Measurements from ENCODE around the gene EBNA1BP2. TPM values are rescaled to one million over a fixed set of nuclear protein-coding genes. Genes with fewer than 3 reads are reported as not detected.

The EBNA1BP2 gene
- total RNA-seq, 2 experiments from 2014 or later = 115 TPM

DNA sequence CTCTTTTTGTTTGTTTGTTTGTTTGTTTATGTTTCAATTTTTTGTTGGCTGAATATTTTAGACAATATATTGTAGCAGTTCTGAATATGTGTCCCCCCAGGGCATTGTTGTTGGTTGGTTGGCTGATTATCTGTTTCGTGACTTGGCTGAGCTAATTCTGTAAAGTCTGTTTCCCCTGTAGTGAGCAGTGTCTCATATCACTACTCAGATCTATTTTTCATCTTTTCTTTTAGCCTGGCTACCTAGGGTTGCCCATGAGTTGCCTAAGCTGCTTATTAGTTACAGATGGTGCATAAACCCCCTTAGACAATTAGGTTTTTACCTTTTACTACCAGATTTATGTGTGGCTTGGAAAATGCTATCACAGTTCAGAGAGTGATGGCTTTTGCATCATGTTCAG is 32.3 kb upstream of the EBNA1BP2 start:
- H3K4me3 Mint-ChIP-seq = no peak overlapping the region
- no peaks in the 10 kb centered on the region for H3K4me1 Mint-ChIP-seq (ENCODE audit: low read depth)
- POLR2A ChIA-PET = no interaction called here
- no peak overlapping the region for H3K27ac Mint-ChIP-seq
- ATAC-seq (no peak), DNase-seq (no peak)
- H3K27me3 Mint-ChIP-seq = peaks cover 6% of the 10 kb centered on the region
- intact Hi-C loops (cut with micrococcal nuclease) = no loop called here
- no peaks in the 10 kb centered on the region for H3K36me3 Mint-ChIP-seq (ENCODE audit: low read depth)
- TF ChIP-seq, protein P1, sequence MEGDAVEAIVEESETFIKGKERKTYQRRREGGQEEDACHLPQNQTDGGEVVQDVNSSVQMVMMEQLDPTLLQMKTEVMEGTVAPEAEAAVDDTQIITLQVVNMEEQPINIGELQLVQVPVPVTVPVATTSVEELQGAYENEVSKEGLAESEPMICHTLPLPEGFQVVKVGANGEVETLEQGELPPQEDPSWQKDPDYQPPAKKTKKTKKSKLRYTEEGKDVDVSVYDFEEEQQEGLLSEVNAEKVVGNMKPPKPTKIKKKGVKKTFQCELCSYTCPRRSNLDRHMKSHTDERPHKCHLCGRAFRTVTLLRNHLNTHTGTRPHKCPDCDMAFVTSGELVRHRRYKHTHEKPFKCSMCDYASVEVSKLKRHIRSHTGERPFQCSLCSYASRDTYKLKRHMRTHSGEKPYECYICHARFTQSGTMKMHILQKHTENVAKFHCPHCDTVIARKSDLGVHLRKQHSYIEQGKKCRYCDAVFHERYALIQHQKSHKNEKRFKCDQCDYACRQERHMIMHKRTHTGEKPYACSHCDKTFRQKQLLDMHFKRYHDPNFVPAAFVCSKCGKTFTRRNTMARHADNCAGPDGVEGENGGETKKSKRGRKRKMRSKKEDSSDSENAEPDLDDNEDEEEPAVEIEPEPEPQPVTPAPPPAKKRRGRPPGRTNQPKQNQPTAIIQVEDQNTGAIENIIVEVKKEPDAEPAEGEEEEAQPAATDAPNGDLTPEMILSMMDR (IDR thresholded peaks at IDR 0.05) = no peak
- CTCF ChIA-PET = no interaction called here
- peaks cover 4% of the 10 kb centered on the region for H3K9me3 Mint-ChIP-seq

DNA sequence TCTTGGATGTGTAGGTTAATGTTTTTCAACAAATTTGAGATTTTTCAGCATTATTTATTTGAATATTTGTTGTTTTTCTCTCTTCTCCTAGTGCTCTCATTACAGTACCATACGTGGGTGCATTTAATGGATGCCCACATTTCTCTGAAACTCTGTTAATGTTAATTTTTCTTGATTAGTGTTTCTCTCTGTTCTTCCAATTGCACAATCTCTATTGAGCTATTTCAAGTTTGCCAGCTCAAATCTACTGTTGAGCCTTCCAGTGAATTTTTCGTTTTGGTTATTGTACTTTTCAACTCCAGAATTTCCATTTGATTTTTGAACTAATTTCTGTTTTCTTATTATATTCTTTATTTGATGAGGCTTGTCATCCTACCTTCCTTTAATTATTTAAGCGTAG is 31.8 kb upstream of the EBNA1BP2 start:
- POLR2A ChIA-PET = no interaction called here

DNA sequence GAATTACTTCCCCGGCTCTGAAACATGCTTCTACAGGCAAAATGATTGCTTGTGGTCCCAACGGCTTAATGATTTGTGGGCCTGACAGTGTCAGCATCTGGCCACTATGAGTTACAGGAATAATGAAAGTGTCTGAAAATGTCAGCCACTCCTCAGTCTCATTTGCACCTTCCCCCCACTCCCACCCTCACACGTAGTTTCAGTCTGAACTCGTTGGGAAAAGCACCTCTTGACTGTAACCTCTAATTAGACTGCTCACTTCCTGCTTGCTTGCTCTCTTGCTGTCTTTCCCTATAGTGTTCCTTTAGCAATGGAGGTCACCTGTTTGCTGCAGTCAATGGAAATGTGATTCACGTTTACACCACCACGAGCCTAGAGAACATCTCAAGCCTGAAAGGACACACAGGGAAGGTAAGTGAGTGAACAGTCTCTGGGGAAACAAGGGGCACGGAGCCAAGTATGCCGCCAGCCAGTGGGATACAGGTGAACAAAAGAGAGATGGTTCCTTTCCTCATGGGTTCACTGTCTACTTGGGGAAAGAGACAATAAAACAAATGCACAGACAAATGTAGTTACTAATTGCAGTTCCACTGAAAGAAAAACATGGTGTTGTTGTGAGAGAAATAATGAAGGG is 27.1 kb upstream of the EBNA1BP2 start:
- ChIA-PET CTCF (no interaction called here), POLR2A (no interaction called here)
- DNase-seq = peak; percentile 37
- Mint-ChIP-seq H3K4me3 (no peak overlapping the region), H3K36me3 (ENCODE audit: low read depth) (peaks cover 3% of the 10 kb centered on the region), H3K9me3 (peaks cover 7% of the 10 kb centered on the region), H3K4me1 (ENCODE audit: low read depth) (no peaks in the 10 kb centered on the region), H3K27me3 (peaks cover 4% of the 10 kb centered on the region), H3K27ac (no peak overlapping the region)
- intact Hi-C loops (cut with micrococcal nuclease) = no loop called here
- TF ChIP-seq, protein P1 (IDR thresholded peaks at IDR 0.05) = no peak
- peak; percentile 66 for ATAC-seq

More for the DNA sequence above, 31.8 kb upstream of the EBNA1BP2 start:
- Mint-ChIP-seq H3K27me3 (peaks cover 6% of the 10 kb centered on the region), H3K4me3 (no peak overlapping the region), H3K9me3 (peaks cover 4% of the 10 kb centered on the region), H3K27ac (no peak overlapping the region), H3K36me3 (ENCODE audit: low read depth) (no peaks in the 10 kb centered on the region), H3K4me1 (ENCODE audit: low read depth) (no peaks in the 10 kb centered on the region)
- no peak for DNase-seq
- intact Hi-C loops (cut with micrococcal nuclease) = no loop called here
- TF ChIP-seq, protein P1 (IDR thresholded peaks at IDR 0.05) = no peak
- no peak for ATAC-seq
- CTCF ChIA-PET = no interaction called here

DNA sequence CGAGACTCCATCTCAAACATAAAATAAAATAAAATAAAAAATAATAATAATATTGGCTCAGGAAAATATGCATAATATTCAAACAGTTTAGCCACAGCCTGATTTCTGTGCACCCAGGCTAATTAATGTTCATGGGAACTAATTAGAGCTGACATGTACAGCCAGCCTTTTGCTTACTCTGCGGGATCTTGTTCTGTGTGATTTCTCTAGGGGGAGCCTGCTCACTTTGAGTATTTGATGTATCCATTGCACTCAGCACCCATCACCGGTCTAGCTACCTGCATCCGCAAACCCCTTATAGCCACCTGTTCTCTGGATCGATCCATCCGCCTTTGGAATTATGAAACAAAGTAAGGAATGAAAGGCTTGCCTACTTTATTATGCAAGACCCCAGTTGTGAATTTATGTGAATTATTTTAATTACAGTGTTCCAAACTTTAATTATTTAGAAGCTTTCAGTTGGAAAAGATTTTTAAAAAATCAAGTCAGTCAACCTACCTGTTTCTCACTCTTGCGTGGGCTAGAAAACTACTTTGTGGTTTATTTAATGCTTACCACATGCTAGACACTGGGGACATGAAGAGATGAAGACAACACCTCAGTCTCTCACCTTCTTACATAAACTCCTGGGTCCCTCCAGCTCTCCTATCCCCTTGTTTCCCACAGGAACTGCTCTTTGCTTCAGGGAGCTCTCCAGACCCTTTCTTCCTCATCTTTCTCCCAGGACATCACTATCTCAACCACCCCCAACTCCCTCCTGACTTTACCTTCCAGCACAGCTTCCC is 25.4 kb upstream of the EBNA1BP2 start:
- Mint-ChIP-seq H3K36me3 (ENCODE audit: low read depth) (peaks cover 4% of the 10 kb centered on the region), H3K9me3 (peaks cover 5% of the 10 kb centered on the region), H3K27ac (no peak overlapping the region), H3K27me3 (peaks cover 5% of the 10 kb centered on the region), H3K4me1 (ENCODE audit: low read depth) (no peaks in the 10 kb centered on the region), H3K4me3 (no peak overlapping the region)
- intact Hi-C loops (cut with micrococcal nuclease) = no loop called here
- POLR2A ChIA-PET = no interaction called here
- DNase-seq (no peak), ATAC-seq (no peak)
- TF ChIP-seq, protein P1 (IDR thresholded peaks at IDR 0.05) = no peak
- CTCF ChIA-PET = interaction anchor here (1.6 kb wide), 1 partner anchor 216 kb away, joined by 4 read pairs; no protein-coding TSS in a partner anchor

DNA sequence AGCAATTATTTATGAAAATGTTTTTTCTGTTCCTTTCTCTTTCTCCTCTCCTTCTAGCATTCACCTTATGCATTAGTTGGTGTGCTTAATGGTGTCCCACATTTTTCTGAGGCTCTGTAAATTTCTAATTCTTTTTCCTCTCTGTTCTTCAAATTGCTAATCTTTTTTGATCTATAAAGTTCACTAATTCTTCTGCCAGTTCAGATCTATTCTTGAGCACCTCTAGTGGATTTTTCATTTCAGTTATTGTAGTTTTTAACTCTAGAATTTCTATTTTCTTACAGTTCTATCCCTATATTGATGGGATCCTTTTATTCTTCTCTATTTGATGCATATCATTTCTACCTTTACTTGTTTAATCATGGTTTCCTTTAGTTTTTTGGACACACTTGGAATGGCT is 22.4 kb upstream of the EBNA1BP2 start:
- DNase-seq (no peak), ATAC-seq (no peak)
- peaks cover 9% of the 10 kb centered on the region for H3K9me3 Mint-ChIP-seq
- no peak overlapping the region for H3K4me3 Mint-ChIP-seq
- TF ChIP-seq, protein P1 (IDR thresholded peaks at IDR 0.05) = no peak
- POLR2A ChIA-PET = no interaction called here
- no peak overlapping the region for H3K27ac Mint-ChIP-seq
- H3K27me3 Mint-ChIP-seq = peaks cover 8% of the 10 kb centered on the region
- CTCF ChIA-PET = interaction anchor here (1.1 kb wide), 1 partner anchor 49 kb away, joined by 3 read pairs; no protein-coding TSS in a partner anchor
- peaks cover 5% of the 10 kb centered on the region for H3K36me3 Mint-ChIP-seq (ENCODE audit: low read depth)
- H3K4me1 Mint-ChIP-seq (ENCODE audit: low read depth) = no peaks in the 10 kb centered on the region
- intact Hi-C loops (cut with micrococcal nuclease) = no loop called here
